AG04449 (cell line): ENCODE measurements around the gene RPS3A.
"Not testable (repeated sequence)": the region's sequence is repeated elsewhere in the genome, so short reads cannot be mapped to it uniquely, and the experiment has no call there.

Source experiments
- CTCF ChIA-PET: fragments of 350-600 bp; formaldehyde crosslinking; extraction: SDS; loops from one replicate; lab custom pipeline; 2021; ENCODE audit warnings: antibody characterized with exemption; lab: Yijun Ruan, JAX
- POLR2A ChIA-PET: fragments of 400-600, 350-600 bp; formaldehyde crosslinking; extraction: SDS; loops from one replicate; lab custom pipeline; 2020; ENCODE audit warnings: antibody characterized with exemption, inconsistent platforms; lab: Yijun Ruan, JAX
- DNase-seq: peaks from one replicate; pipeline ENCODE4 v3.0.0-alpha.2; 2010; ENCODE audit warnings: low read depth, low spot score
- H3K4me3 ChIP-seq: 2 replicates; pipeline ENCODE4 v1.5.1; 2011; ENCODE audit warnings: low read depth, mild to moderate bottlenecking, control low read depth, low read length
- CTCF ChIP-seq: IDR thresholded peaks from one replicate; pipeline ENCODE4 v1.5.1; 2011; ENCODE audit warnings: mild to moderate bottlenecking, moderate library complexity, low read length, control low read depth, inconsistent platforms; ENCODE audit not compliant: insufficient read depth; ENCODE audit errors: missing control alignments

The RPS3A gene

GRCh38 chr4:151129796-151130195, 30.4 kb downstream of the RPS3A start:
- ChIA-PET CTCF (interaction anchor here (2.7 kb wide), 1 partner anchor 13 kb away, joined by 16 read pairs; no protein-coding TSS in a partner anchor), POLR2A (no interaction called here)
- no peak for DNase-seq
- H3K4me3 ChIP-seq, result no peak overlapping the region
- no peak for TF ChIP-seq CTCF

- TF ChIP-seq CTCF, result no peak
- DNase-seq, result no peak
- ChIA-PET CTCF (interaction anchor here (1.7 kb wide), 1 partner anchor 477 kb away, joined by 3 read pairs; no protein-coding TSS in a partner anchor), POLR2A (interaction anchor here (0.6 kb wide), 1 partner anchor 1329 kb away, joined by 3 read pairs; no protein-coding TSS in a partner anchor)
- no peak overlapping the region for H3K4me3 ChIP-seq
Observed at GRCh38 chr4:151133311-151133710, 33.9 kb downstream of the RPS3A start.

- POLR2A ChIA-PET, DNase-seq, H3K4me3 ChIP-seq: not testable (repeated sequence)
- CTCF ChIA-PET, result interaction anchor here (1.5 kb wide), 1 partner anchor 9 kb away, joined by 3 read pairs; no protein-coding TSS in a partner anchor
Observed at GRCh38 chr4:151136048-151136447, 36.6 kb downstream of the RPS3A start.

GRCh38 chr4:151139814-151140213, 40.4 kb downstream of the RPS3A start:
- POLR2A ChIA-PET, result no interaction called here
- no peak for TF ChIP-seq CTCF
- H3K4me3 ChIP-seq, result no peak overlapping the region
- no peak for DNase-seq
- CTCF ChIA-PET, result interaction anchor here (1.0 to 1.5 kb wide), 2 partner anchors 9 to 22 kb away, joined by 3 read pairs; no protein-coding TSS in a partner anchor

GRCh38 chr4:151142758-151143157, 43.3 kb downstream of the RPS3A start:
- CTCF ChIA-PET, result no interaction called here
- TF ChIP-seq CTCF, result no peak
- no peak overlapping the region for H3K4me3 ChIP-seq
- no peak for DNase-seq
- POLR2A ChIA-PET, result no interaction called here

GRCh38 chr4:151143162-151143561, 43.7 kb downstream of the RPS3A start:
- no peak overlapping the region for H3K4me3 ChIP-seq
- TF ChIP-seq CTCF, result no peak
- ChIA-PET CTCF (no interaction called here), POLR2A (no interaction called here)
- DNase-seq, result no peak

- no peak overlapping the region for H3K4me3 ChIP-seq
- ChIA-PET CTCF (no interaction called here), POLR2A (no interaction called here)
- TF ChIP-seq CTCF, result no peak
- DNase-seq, result no peak
Observed at GRCh38 chr4:151143811-151144210, 44.4 kb downstream of the RPS3A start.
